Liver (tissue), 9 donors: ENCODE measurements around the gene TBC1D24. TPM values are rescaled to one million over a fixed set of nuclear protein-coding genes. Genes with fewer than 3 reads are reported as not detected.

Experiments
- DNase-seq: peaks from one replicate; pipeline ENCODE4 v3.0.0-alpha.2; 2017; ENCODE audit warnings: low spot score
- H3K27ac ChIP-seq, 2 donors: one replicate each; pipeline ENCODE4 v1.7.0; 2013; ENCODE audit warnings: inconsistent platforms in 2 of 2, low read length in 2 of 2, control low read depth in 1 of 2, low read depth in 1 of 2, mild to moderate bottlenecking in 1 of 2
- H3K27me3 ChIP-seq, 4 donors: one replicate each; pipeline versions ENCODE4 v1.6.1 to v1.7.0; 2013; ENCODE audit warnings: low read length in 3 of 4, inconsistent platforms in 1 of 4, mild to moderate bottlenecking in 1 of 4, moderate library complexity in 1 of 4; ENCODE audit not compliant: control insufficient read depth in 4 of 4, insufficient read depth in 4 of 4
- H3K36me3 ChIP-seq, 4 donors: one replicate each; pipeline versions ENCODE4 v1.6.1 to v1.7.0; 2013; ENCODE audit warnings: low read length in 3 of 4, mild to moderate bottlenecking in 3 of 4, low read depth in 1 of 4, moderate library complexity in 1 of 4; ENCODE audit not compliant: control insufficient read depth in 4 of 4, insufficient read depth in 3 of 4
- H3K4me1 ChIP-seq, 4 donors: one replicate each; pipeline versions ENCODE4 v1.6.1 to v1.7.0; 2013; ENCODE audit warnings: low read length in 3 of 4, mild to moderate bottlenecking in 3 of 4, moderate library complexity in 1 of 4; ENCODE audit not compliant: control insufficient read depth in 4 of 4, insufficient read depth in 4 of 4
- H3K4me3 ChIP-seq, 3 donors: one replicate each; pipeline versions ENCODE4 v1.6.1 to v1.7.0; 2013; ENCODE audit warnings: low read length in 3 of 3, control low read depth in 1 of 3, low read depth in 1 of 3, mild to moderate bottlenecking in 1 of 3
- H3K9ac ChIP-seq, 2 donors: one replicate each; pipeline ENCODE4 v1.7.0; 2013; ENCODE audit warnings: low read length in 2 of 2, mild to moderate bottlenecking in 2 of 2, moderate library complexity in 2 of 2, control low read depth in 1 of 2, low read depth in 1 of 2
- H3K9me3 ChIP-seq, 4 donors: one replicate each; pipeline versions ENCODE4 v1.6.1 to v1.7.0; 2013; ENCODE audit warnings: low read length in 3 of 4; ENCODE audit not compliant: control insufficient read depth in 4 of 4
- EGR1 ChIP-seq, 2 donors: IDR thresholded peaks; 2 replicates each; pipeline ENCODE4 v1.6.1; 2016 to 2018; ENCODE audit warnings: antibody characterized with exemption in 2 of 2, low read depth in 2 of 2
- FOXA1 ChIP-seq: IDR thresholded peaks from 2 replicates; pipeline ENCODE4 v1.6.1; 2016; ENCODE audit warnings: antibody characterized with exemption
- FOXA2 ChIP-seq: IDR thresholded peaks from 2 replicates; pipeline ENCODE4 v1.6.1; 2016; ENCODE audit warnings: antibody characterized with exemption
- GABPA ChIP-seq, 2 donors: IDR thresholded peaks in 1 of 2; conservative IDR thresholded peaks in 1 of 2; 2 replicates each; pipeline ENCODE4 v1.6.1; 2016; ENCODE audit warnings: antibody characterized with exemption in 2 of 2, mild to moderate bottlenecking in 1 of 2, moderate library complexity in 1 of 2
- HNF4A ChIP-seq, 2 donors: conservative IDR thresholded peaks; 2 replicates each; pipeline ENCODE4 v1.6.1; 2016; ENCODE audit warnings: antibody characterized with exemption in 2 of 2, mild to moderate bottlenecking in 2 of 2
- HNF4G ChIP-seq: IDR thresholded peaks from 2 replicates; pipeline ENCODE4 v1.6.1; 2016; ENCODE audit warnings: antibody characterized with exemption
- JUND ChIP-seq, 2 donors: IDR thresholded peaks; 2 replicates each; pipeline ENCODE4 v1.6.1; 2016; ENCODE audit warnings: antibody characterized with exemption in 2 of 2
- NR2F2 ChIP-seq: IDR thresholded peaks from 2 replicates; pipeline ENCODE4 v1.6.1; 2016; ENCODE audit warnings: antibody characterized with exemption
- RAD21 ChIP-seq, 2 donors: IDR thresholded peaks; 2 replicates each; pipeline ENCODE4 v1.6.1; 2016; ENCODE audit warnings: antibody characterized with exemption in 2 of 2, mild to moderate bottlenecking in 2 of 2
- SP1 ChIP-seq: IDR thresholded peaks from 2 replicates; pipeline ENCODE4 v1.6.1; 2018; ENCODE audit warnings: antibody characterized with exemption, mild to moderate bottlenecking
- TAF1 ChIP-seq: conservative IDR thresholded peaks from 2 replicates; pipeline ENCODE4 v1.6.1; 2016; ENCODE audit warnings: antibody characterized with exemption, mild to moderate bottlenecking
- YY1 ChIP-seq: IDR thresholded peaks from 2 replicates; pipeline ENCODE4 v1.6.1; 2016; ENCODE audit warnings: antibody characterized with exemption, mild to moderate bottlenecking
- WGBS: extraction: QIAGEN DNeasy Blood & Tissue Kit; methylation state at CpG from one replicate; pipeline ENCODE4 v1.1.7; 2013; 5-methylcytosine and 5-hydroxymethylcytosine counted together
- polyA plus RNA-seq, 2 donors: library from polyadenylated mRNA; stranded (reverse) in 1 of 2; unstranded in 1 of 2; fragments of 200-250 nt in 1 of 2; fragments of >200 nt in 1 of 2; fragmentation: Nextera tagmentation in 1 of 2; extraction: Ambion mirVana in 1 of 2; gene quantifications; one replicate each; pipeline versions ENCODE4 v1.2.1 to v1.2.3, GENCODE V29; 2013 to 2015
- total RNA-seq, 2 donors: library from RNA; depleted of rRNA; stranded (reverse); fragments of >200 nt; gene quantifications; one replicate each; pipeline ENCODE4 v1.2.3, GENCODE V29; 2014
- TF ChIP-seq, protein P1 (sequence below): fragments of 150-350 bp; IDR thresholded peaks from 2 replicates; pipeline ENCODE4 v1.5.1; 2017; ENCODE audit warnings: improper control_type of control experiment, low read depth, low read length; ENCODE audit not compliant: missing input control
- TF ChIP-seq, protein P2 (sequence below): IDR thresholded peaks from 2 replicates; pipeline ENCODE4 v1.6.1; 2016; ENCODE audit warnings: antibody characterized with exemption, mild to moderate bottlenecking
- TF ChIP-seq, protein P3 (sequence below): IDR thresholded peaks from 2 replicates; pipeline ENCODE4 v1.6.1; 2016; ENCODE audit warnings: antibody characterized with exemption
- TF ChIP-seq, protein P4 (sequence below): IDR thresholded peaks from 2 replicates; pipeline ENCODE4 v1.6.1; 2016; ENCODE audit warnings: antibody characterized with exemption
- TF ChIP-seq, protein P5 (sequence below): IDR thresholded peaks from 2 replicates; pipeline ENCODE4 v1.6.1; 2016; ENCODE audit warnings: antibody characterized with exemption
- donor health status: healthy.
- donor health status: healthy.
- donor health status: healthy.
- donor health status: healthy.
- donor health status: healthy.

TBC1D24 gene
- total and polyA plus RNA-seq, 4 donors = 8.4 to 22.3 (median 11.5) TPM

DNA sequence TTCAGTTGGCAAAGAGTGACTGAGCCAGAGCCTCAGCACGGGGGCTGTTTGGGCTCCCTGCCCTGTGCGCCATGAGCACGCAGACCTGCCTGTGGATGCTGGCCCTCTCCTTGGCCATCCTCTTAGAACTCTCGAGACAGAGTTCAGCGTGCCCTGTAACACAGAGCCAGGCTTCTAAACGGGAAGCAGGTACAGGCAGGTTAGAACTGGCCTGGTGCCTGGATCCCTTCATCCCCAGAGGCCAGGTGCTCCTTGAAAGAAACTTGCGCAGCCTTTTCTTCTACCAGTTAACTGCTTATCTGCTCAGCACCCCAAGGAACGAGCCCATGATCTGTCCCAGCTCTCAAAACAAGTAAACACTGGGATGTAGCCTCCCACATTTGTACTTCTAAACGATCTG lies 38.8 kb upstream of the TBC1D24 start:
- Histone ChIP-seq H3K4me1 (no peaks in the 10 kb centered on the region), H3K36me3 (no peaks in the 10 kb centered on the region), H3K4me3 (no peak overlapping the region), H3K27me3 (no peaks in the 10 kb centered on the region), H3K9me3 (no peaks in the 10 kb centered on the region), H3K9ac (no peak overlapping the region), H3K27ac (no peak overlapping the region)
- TF ChIP-seq YY1 (no peak), NR2F2 (no peak), RAD21 (IDR thresholded peaks at IDR 0.05) (no peak), JUND (IDR thresholded peaks at IDR 0.05) (no peak), TAF1 (no peak), FOXA1 (no peak), HNF4A (conservative IDR thresholded peaks at IDR 0.05) (no peak), FOXA2 (no peak), GABPA (IDR thresholded peaks at IDR 0.05 in 1 of 2, conservative IDR thresholded peaks at IDR 0.05 in 1 of 2) (no peak), HNF4G (no peak), EGR1 (IDR thresholded peaks at IDR 0.05; ENCODE audit: low read depth in 2 of 2) (no peak), SP1 (no peak)
- TF ChIP-seq, protein P1, sequence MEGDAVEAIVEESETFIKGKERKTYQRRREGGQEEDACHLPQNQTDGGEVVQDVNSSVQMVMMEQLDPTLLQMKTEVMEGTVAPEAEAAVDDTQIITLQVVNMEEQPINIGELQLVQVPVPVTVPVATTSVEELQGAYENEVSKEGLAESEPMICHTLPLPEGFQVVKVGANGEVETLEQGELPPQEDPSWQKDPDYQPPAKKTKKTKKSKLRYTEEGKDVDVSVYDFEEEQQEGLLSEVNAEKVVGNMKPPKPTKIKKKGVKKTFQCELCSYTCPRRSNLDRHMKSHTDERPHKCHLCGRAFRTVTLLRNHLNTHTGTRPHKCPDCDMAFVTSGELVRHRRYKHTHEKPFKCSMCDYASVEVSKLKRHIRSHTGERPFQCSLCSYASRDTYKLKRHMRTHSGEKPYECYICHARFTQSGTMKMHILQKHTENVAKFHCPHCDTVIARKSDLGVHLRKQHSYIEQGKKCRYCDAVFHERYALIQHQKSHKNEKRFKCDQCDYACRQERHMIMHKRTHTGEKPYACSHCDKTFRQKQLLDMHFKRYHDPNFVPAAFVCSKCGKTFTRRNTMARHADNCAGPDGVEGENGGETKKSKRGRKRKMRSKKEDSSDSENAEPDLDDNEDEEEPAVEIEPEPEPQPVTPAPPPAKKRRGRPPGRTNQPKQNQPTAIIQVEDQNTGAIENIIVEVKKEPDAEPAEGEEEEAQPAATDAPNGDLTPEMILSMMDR = no peak
- TF ChIP-seq, protein P2, sequence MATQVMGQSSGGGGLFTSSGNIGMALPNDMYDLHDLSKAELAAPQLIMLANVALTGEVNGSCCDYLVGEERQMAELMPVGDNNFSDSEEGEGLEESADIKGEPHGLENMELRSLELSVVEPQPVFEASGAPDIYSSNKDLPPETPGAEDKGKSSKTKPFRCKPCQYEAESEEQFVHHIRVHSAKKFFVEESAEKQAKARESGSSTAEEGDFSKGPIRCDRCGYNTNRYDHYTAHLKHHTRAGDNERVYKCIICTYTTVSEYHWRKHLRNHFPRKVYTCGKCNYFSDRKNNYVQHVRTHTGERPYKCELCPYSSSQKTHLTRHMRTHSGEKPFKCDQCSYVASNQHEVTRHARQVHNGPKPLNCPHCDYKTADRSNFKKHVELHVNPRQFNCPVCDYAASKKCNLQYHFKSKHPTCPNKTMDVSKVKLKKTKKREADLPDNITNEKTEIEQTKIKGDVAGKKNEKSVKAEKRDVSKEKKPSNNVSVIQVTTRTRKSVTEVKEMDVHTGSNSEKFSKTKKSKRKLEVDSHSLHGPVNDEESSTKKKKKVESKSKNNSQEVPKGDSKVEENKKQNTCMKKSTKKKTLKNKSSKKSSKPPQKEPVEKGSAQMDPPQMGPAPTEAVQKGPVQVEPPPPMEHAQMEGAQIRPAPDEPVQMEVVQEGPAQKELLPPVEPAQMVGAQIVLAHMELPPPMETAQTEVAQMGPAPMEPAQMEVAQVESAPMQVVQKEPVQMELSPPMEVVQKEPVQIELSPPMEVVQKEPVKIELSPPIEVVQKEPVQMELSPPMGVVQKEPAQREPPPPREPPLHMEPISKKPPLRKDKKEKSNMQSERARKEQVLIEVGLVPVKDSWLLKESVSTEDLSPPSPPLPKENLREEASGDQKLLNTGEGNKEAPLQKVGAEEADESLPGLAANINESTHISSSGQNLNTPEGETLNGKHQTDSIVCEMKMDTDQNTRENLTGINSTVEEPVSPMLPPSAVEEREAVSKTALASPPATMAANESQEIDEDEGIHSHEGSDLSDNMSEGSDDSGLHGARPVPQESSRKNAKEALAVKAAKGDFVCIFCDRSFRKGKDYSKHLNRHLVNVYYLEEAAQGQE = no peak
- TF ChIP-seq, protein P3, sequence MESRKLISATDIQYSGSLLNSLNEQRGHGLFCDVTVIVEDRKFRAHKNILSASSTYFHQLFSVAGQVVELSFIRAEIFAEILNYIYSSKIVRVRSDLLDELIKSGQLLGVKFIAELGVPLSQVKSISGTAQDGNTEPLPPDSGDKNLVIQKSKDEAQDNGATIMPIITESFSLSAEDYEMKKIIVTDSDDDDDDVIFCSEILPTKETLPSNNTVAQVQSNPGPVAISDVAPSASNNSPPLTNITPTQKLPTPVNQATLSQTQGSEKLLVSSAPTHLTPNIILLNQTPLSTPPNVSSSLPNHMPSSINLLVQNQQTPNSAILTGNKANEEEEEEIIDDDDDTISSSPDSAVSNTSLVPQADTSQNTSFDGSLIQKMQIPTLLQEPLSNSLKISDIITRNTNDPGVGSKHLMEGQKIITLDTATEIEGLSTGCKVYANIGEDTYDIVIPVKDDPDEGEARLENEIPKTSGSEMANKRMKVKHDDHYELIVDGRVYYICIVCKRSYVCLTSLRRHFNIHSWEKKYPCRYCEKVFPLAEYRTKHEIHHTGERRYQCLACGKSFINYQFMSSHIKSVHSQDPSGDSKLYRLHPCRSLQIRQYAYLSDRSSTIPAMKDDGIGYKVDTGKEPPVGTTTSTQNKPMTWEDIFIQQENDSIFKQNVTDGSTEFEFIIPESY = no peak
- TF ChIP-seq, protein P4, sequence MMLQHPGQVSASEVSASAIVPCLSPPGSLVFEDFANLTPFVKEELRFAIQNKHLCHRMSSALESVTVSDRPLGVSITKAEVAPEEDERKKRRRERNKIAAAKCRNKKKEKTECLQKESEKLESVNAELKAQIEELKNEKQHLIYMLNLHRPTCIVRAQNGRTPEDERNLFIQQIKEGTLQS = no peak
- TF ChIP-seq, protein P5, sequence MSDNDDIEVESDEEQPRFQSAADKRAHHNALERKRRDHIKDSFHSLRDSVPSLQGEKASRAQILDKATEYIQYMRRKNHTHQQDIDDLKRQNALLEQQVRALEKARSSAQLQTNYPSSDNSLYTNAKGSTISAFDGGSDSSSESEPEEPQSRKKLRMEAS = no peak
- WGBS = 93% methylated on average over 9 of the region's 9 CpGs
- DNase-seq = no peak
